Stimulated activated CD4-positive, alpha-beta T cell treated with anti-CD3 and anti-CD28 coated beads, Interleukin-4, amount 100 ng/mL, for 1 hour (primary cell): ENCODE data around the gene MUC5B.
"Not testable (repeated sequence)": the region's sequence is repeated elsewhere in the genome, so short reads cannot be mapped to it uniquely, and the experiment has no call there.

Experiments used
- DNase-seq: peaks from one replicate; pipeline ENCODE4 v3.0.0-alpha.2; 2020

The MUC5B gene

GRCh38 chr11:1254086-1254648, 31.3 kb downstream of the MUC5B start:
- no peak for DNase-seq

GRCh38 chr11:1254733-1255132, 31.9 kb downstream of the MUC5B start:
- DNase-seq, result no peak

- no peak for DNase-seq
Measured at GRCh38 chr11:1255151-1255550, 32.3 kb downstream of the MUC5B start.

GRCh38 chr11:1256257-1257045, 33.6 kb downstream of the MUC5B start:
- no peak for DNase-seq

- no peak for DNase-seq
Measured at GRCh38 chr11:1257366-1257765, 34.5 kb downstream of the MUC5B start.

- DNase-seq, result no peak
Measured at GRCh38 chr11:1257916-1258315, 35.0 kb downstream of the MUC5B start.

GRCh38 chr11:1258401-1259075, 35.7 kb downstream of the MUC5B start:
- no peak for DNase-seq

- DNase-seq, result no peak
Measured at GRCh38 chr11:1259076-1259461, 36.2 kb downstream of the MUC5B start.

- no peak for DNase-seq
Measured at GRCh38 chr11:1259561-1259960, 36.7 kb downstream of the MUC5B start.

- DNase-seq, result peak; percentile 42
Measured at GRCh38 chr11:1260023-1260501, 37.2 kb downstream of the MUC5B start.

- no peak for DNase-seq
Measured at GRCh38 chr11:1260620-1261019, 37.8 kb downstream of the MUC5B start.

GRCh38 chr11:1261241-1262071, 38.6 kb downstream of the MUC5B start:
- DNase-seq, result no peak

GRCh38 chr11:1262172-1263006, 39.5 kb downstream of the MUC5B start:
- DNase-seq, result peak; percentile 87

- no peak for DNase-seq
Measured at GRCh38 chr11:1263010-1263409, 40.1 kb downstream of the MUC5B start.

- not testable (repeated sequence) for DNase-seq
Measured at GRCh38 chr11:1264444-1264843, 41.6 kb downstream of the MUC5B start.

- DNase-seq, result not testable (repeated sequence)
Measured at GRCh38 chr11:1265480-1265879, 42.6 kb downstream of the MUC5B start.

GRCh38 chr11:1266976-1267375, 44.1 kb downstream of the MUC5B start:
- not testable (repeated sequence) for DNase-seq

- DNase-seq, result no peak
Measured at GRCh38 chr11:1267441-1268100, 44.7 kb downstream of the MUC5B start.

GRCh38 chr11:1269957-1270356, 47.1 kb downstream of the MUC5B start:
- no peak for DNase-seq

- DNase-seq, result no peak
Measured at GRCh38 chr11:1270476-1270875, 47.6 kb downstream of the MUC5B start.

- no peak for DNase-seq
Measured at GRCh38 chr11:1271002-1271401, 48.1 kb downstream of the MUC5B start.

- DNase-seq, result no peak
Measured at GRCh38 chr11:1271406-1271805, 48.5 kb downstream of the MUC5B start.
